Neural cell (in vitro differentiated cells): ENCODE measurements around the gene SRC. TPM values are rescaled to one million over a fixed set of nuclear protein-coding genes. Genes with fewer than 3 reads are reported as not detected.

Experiments
- H2AFZ ChIP-seq: fragments of 200-600, 300-800 bp; sonication (generic), shearing (Covaris generic); 2 replicates; pipeline ENCODE4 v1.6.0; 2014; ENCODE audit warnings: low read depth, mild to moderate bottlenecking, antibody characterized with exemption, low read length, moderate library complexity
- H3F3A ChIP-seq: fragments of 200-600 bp; shearing (Covaris generic); 2 replicates; pipeline ENCODE4 v1.6.1; 2016; ENCODE audit warnings: mild to moderate bottlenecking, moderate library complexity, mixed read lengths, antibody characterized with exemption, low read length; ENCODE audit not compliant: insufficient read depth, poor library complexity, severe bottlenecking
- H3K27ac ChIP-seq: fragments of 200-600, 300-800 bp; sonication (generic), shearing (Covaris generic); 2 replicates; pipeline ENCODE4 v1.5.1; 2014; ENCODE audit warnings: mild to moderate bottlenecking, low read length, moderate library complexity
- H3K27me3 ChIP-seq: fragments of 300-800, 200-600 bp; sonication (generic), shearing (Covaris generic); 2 replicates; pipeline ENCODE4 v1.6.0; 2014; ENCODE audit warnings: mild to moderate bottlenecking, low read depth, low read length, moderate library complexity; ENCODE audit not compliant: insufficient read depth
- H3K36me3 ChIP-seq: fragments of 300-800, 200-600 bp; sonication (generic), shearing (Covaris generic); 2 replicates; pipeline ENCODE4 v1.5.1; 2014; ENCODE audit warnings: mild to moderate bottlenecking, antibody characterized with exemption, low read length, moderate library complexity; ENCODE audit not compliant: insufficient read depth
- H3K4me2 ChIP-seq: fragments of 300-800, 200-600 bp; sonication (generic), shearing (Covaris generic); 2 replicates; pipeline ENCODE4 v1.6.0; 2014; ENCODE audit warnings: mild to moderate bottlenecking, low read length
- H3K4me3 ChIP-seq: fragments of 300-800, 200-600 bp; sonication (generic), shearing (Covaris generic); 2 replicates; pipeline ENCODE4 v1.5.1; 2014; ENCODE audit warnings: mild to moderate bottlenecking, low read length, moderate library complexity
- H3K79me2 ChIP-seq: fragments of 200-600 bp; shearing (Covaris generic); replicated peaks from 2 replicates; pipeline ENCODE4 v1.6.0; 2014; ENCODE audit warnings: mild to moderate bottlenecking, low read length, moderate library complexity; ENCODE audit not compliant: insufficient read depth
- H3K9ac ChIP-seq: fragments of 300-800, 200-600 bp; sonication (generic), shearing (Covaris generic); 2 replicates; pipeline ENCODE4 v1.6.1; 2016; ENCODE audit warnings: mild to moderate bottlenecking, low read length, mixed read lengths
- H3K9me2 ChIP-seq: fragments of 200-600 bp; shearing (Covaris generic); 2 replicates; pipeline ENCODE4 v1.6.1; 2016; ENCODE audit warnings: mild to moderate bottlenecking, low read length, mixed read lengths; ENCODE audit not compliant: insufficient read depth
- H3K9me3 ChIP-seq: fragments of 200-600, 300-800 bp; sonication (generic), shearing (Covaris generic); 2 replicates; pipeline ENCODE4 v1.6.1; 2016; ENCODE audit warnings: mild to moderate bottlenecking, mixed run types, low read length, moderate library complexity, mixed read lengths
- H4K20me1 ChIP-seq: fragments of 200-600 bp; shearing (Covaris generic); 2 replicates; pipeline ENCODE4 v1.6.1; 2016; ENCODE audit warnings: mild to moderate bottlenecking, mixed run types; ENCODE audit not compliant: insufficient read depth
- CTCF ChIP-seq: fragments of 450-650 bp; IDR thresholded peaks from 2 replicates; pipeline ENCODE4 v1.5.1; 2014; ENCODE audit warnings: antibody characterized with exemption, mild to moderate bottlenecking, moderate library complexity; ENCODE audit not compliant: poor library complexity, severe bottlenecking
- EP300 ChIP-seq: fragments of 450-650 bp; conservative IDR thresholded peaks from 2 replicates; pipeline ENCODE4 v1.6.1; 2014; ENCODE audit warnings: antibody characterized with exemption, mild to moderate bottlenecking, moderate library complexity; ENCODE audit not compliant: poor library complexity, severe bottlenecking
- EZH2 ChIP-seq: fragments of 200-600, 300-800 bp; shearing (Covaris generic), sonication (generic); IDR thresholded peaks from 2 replicates; pipeline ENCODE4 v1.6.1; 2014; ENCODE audit warnings: antibody characterized with exemption, low read length, borderline replicate concordance, mild to moderate bottlenecking; ENCODE audit not compliant: insufficient read depth, poor library complexity, severe bottlenecking
- MXI1 ChIP-seq: fragments of 450-650 bp; conservative IDR thresholded peaks from 2 replicates; pipeline ENCODE4 v1.6.1; 2014; ENCODE audit warnings: antibody characterized with exemption, mild to moderate bottlenecking; ENCODE audit not compliant: poor library complexity, severe bottlenecking
- POLR2AphosphoS5 ChIP-seq: IDR thresholded peaks from 2 replicates; pipeline ENCODE4 v1.6.1; 2012
- RAD21 ChIP-seq: fragments of 450-650 bp; conservative IDR thresholded peaks from 2 replicates; pipeline ENCODE4 v1.6.1; 2014; ENCODE audit warnings: antibody characterized with exemption, mild to moderate bottlenecking, moderate library complexity
- REST ChIP-seq: IDR thresholded peaks from 2 replicates; pipeline ENCODE4 v1.6.1; 2012; ENCODE audit warnings: borderline replicate concordance
- SMC3 ChIP-seq: fragments of 450-650 bp; conservative IDR thresholded peaks from 2 replicates; pipeline ENCODE4 v1.6.1; 2014; ENCODE audit warnings: antibody characterized with exemption, mild to moderate bottlenecking, moderate library complexity; ENCODE audit not compliant: poor library complexity
- TAF1 ChIP-seq: IDR thresholded peaks from 2 replicates; pipeline ENCODE4 v1.6.1; 2012; ENCODE audit warnings: low read depth
- polyA plus RNA-seq: library from polyadenylated mRNA; depleted of rRNA; stranded (reverse); fragments of >200 nt; gene quantifications from 2 replicates; pipeline ENCODE4 v1.2.3, GENCODE V29; 2014

SRC gene
- polyA plus RNA-seq, 1 donor from 2014 or later: 39.0 TPM

GRCh38 chr20:37356387-37356786 lies 10.4 kb downstream of the SRC start:
- Histone ChIP-seq H3K27me3 (no peaks in the 10 kb centered on the region), H3K27ac (no peak overlapping the region), H3K9ac (no peak overlapping the region), H2AFZ (no peak overlapping the region), H4K20me1 (peaks cover 3% of the 10 kb centered on the region), H3K36me3 (no peaks in the 10 kb centered on the region), H3K9me2 (no peaks in the 10 kb centered on the region), H3F3A (no peaks in the 10 kb centered on the region), H3K79me2 (peaks cover 64% of the 10 kb centered on the region), H3K4me3 (no peak overlapping the region), H3K9me3 (no peaks in the 10 kb centered on the region), H3K4me2 (no peak overlapping the region)
- no peak for TF ChIP-seq EP300

GRCh38 chr20:37356961-37357371 lies 11.0 kb downstream of the SRC start:
- Histone ChIP-seq H3K9ac (no peak overlapping the region), H3K27ac (no peak overlapping the region), H3K9me3 (no peaks in the 10 kb centered on the region), H4K20me1 (peaks cover 3% of the 10 kb centered on the region), H3K79me2 (peaks cover 60% of the 10 kb centered on the region), H3K4me2 (no peak overlapping the region), H3K9me2 (no peaks in the 10 kb centered on the region), H3K27me3 (no peaks in the 10 kb centered on the region), H2AFZ (no peak overlapping the region), H3K36me3 (no peaks in the 10 kb centered on the region), H3K4me3 (no peak overlapping the region), H3F3A (no peaks in the 10 kb centered on the region)
- TF ChIP-seq SMC3 (no peak), TAF1 (no peak), RAD21 (no peak), CTCF (no peak), POLR2AphosphoS5 (no peak)

- Histone ChIP-seq H3F3A (no peaks in the 10 kb centered on the region), H3K27me3 (no peaks in the 10 kb centered on the region), H3K9me3 (no peaks in the 10 kb centered on the region), H3K4me2 (no peak overlapping the region), H2AFZ (no peak overlapping the region), H3K9me2 (no peaks in the 10 kb centered on the region), H3K79me2 (peaks cover 52% of the 10 kb centered on the region), H3K27ac (no peak overlapping the region), H3K4me3 (no peak overlapping the region), H3K9ac (no peak overlapping the region), H4K20me1 (peaks cover 3% of the 10 kb centered on the region), H3K36me3 (no peaks in the 10 kb centered on the region)
- TF ChIP-seq MXI1 (no peak), CTCF (no peak), TAF1 (no peak), REST (no peak), RAD21 (no peak), SMC3 (no peak), POLR2AphosphoS5 (no peak), EP300 (no peak), EZH2 (no peak)
These were observed 11.8 kb downstream of the SRC start for GRCh38 chr20:37357481-37358365.
